ENCODE results near the gene UBA7. TPM values are rescaled to one million over a fixed set of nuclear protein-coding genes. Genes with fewer than 3 reads are reported as not detected.

UBA7 gene
- total and polyA plus RNA-seq, 2 of the 8 experiments (the other 6 are each of a cell fraction or from before 2014, with no cell fraction given) = 0.34 to 0.65 TPM

DNA sequence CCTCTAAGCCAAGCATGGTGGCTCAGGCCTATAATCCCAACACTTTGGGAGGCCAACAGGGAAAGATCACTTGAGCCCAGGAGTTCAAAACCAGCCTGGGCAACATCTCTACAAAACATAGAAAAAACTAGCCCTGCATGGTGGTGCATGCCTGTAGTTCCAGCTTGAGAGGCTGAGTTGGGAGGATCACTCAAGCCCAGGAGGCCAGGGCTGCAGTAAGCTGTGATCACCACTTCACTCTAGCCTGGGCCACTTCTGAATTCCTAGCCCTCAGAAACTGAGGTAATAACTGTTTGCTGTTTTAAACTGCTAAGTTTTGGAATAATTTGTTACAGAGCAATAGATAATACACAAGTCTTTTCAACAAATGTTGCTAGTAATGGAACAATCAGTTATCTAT, 43.8 kb downstream of the UBA7 start (continued):
- TF ChIP-seq, protein P1, sequence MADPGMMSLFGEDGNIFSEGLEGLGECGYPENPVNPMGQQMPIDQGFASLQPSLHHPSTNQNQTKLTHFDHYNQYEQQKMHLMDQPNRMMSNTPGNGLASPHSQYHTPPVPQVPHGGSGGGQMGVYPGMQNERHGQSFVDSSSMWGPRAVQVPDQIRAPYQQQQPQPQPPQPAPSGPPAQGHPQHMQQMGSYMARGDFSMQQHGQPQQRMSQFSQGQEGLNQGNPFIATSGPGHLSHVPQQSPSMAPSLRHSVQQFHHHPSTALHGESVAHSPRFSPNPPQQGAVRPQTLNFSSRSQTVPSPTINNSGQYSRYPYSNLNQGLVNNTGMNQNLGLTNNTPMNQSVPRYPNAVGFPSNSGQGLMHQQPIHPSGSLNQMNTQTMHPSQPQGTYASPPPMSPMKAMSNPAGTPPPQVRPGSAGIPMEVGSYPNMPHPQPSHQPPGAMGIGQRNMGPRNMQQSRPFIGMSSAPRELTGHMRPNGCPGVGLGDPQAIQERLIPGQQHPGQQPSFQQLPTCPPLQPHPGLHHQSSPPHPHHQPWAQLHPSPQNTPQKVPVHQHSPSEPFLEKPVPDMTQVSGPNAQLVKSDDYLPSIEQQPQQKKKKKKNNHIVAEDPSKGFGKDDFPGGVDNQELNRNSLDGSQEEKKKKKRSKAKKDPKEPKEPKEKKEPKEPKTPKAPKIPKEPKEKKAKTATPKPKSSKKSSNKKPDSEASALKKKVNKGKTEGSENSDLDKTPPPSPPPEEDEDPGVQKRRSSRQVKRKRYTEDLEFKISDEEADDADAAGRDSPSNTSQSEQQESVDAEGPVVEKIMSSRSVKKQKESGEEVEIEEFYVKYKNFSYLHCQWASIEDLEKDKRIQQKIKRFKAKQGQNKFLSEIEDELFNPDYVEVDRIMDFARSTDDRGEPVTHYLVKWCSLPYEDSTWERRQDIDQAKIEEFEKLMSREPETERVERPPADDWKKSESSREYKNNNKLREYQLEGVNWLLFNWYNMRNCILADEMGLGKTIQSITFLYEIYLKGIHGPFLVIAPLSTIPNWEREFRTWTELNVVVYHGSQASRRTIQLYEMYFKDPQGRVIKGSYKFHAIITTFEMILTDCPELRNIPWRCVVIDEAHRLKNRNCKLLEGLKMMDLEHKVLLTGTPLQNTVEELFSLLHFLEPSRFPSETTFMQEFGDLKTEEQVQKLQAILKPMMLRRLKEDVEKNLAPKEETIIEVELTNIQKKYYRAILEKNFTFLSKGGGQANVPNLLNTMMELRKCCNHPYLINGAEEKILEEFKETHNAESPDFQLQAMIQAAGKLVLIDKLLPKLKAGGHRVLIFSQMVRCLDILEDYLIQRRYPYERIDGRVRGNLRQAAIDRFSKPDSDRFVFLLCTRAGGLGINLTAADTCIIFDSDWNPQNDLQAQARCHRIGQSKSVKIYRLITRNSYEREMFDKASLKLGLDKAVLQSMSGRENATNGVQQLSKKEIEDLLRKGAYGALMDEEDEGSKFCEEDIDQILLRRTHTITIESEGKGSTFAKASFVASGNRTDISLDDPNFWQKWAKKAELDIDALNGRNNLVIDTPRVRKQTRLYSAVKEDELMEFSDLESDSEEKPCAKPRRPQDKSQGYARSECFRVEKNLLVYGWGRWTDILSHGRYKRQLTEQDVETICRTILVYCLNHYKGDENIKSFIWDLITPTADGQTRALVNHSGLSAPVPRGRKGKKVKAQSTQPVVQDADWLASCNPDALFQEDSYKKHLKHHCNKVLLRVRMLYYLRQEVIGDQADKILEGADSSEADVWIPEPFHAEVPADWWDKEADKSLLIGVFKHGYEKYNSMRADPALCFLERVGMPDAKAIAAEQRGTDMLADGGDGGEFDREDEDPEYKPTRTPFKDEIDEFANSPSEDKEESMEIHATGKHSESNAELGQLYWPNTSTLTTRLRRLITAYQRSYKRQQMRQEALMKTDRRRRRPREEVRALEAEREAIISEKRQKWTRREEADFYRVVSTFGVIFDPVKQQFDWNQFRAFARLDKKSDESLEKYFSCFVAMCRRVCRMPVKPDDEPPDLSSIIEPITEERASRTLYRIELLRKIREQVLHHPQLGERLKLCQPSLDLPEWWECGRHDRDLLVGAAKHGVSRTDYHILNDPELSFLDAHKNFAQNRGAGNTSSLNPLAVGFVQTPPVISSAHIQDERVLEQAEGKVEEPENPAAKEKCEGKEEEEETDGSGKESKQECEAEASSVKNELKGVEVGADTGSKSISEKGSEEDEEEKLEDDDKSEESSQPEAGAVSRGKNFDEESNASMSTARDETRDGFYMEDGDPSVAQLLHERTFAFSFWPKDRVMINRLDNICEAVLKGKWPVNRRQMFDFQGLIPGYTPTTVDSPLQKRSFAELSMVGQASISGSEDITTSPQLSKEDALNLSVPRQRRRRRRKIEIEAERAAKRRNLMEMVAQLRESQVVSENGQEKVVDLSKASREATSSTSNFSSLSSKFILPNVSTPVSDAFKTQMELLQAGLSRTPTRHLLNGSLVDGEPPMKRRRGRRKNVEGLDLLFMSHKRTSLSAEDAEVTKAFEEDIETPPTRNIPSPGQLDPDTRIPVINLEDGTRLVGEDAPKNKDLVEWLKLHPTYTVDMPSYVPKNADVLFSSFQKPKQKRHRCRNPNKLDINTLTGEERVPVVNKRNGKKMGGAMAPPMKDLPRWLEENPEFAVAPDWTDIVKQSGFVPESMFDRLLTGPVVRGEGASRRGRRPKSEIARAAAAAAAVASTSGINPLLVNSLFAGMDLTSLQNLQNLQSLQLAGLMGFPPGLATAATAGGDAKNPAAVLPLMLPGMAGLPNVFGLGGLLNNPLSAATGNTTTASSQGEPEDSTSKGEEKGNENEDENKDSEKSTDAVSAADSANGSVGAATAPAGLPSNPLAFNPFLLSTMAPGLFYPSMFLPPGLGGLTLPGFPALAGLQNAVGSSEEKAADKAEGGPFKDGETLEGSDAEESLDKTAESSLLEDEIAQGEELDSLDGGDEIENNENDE (IDR thresholded peaks at IDR 0.05; ENCODE audit: insufficient replicate concordance, low read length) = no peak
- no peak for TF ChIP-seq TAF7 (optimal IDR thresholded peaks at IDR 0.05; ENCODE audit: borderline replicate concordance, low read depth, low read length)
- TF ChIP-seq CREB1 (IDR thresholded peaks at IDR 0.05) = no peak
- TF ChIP-seq CTBP2 (IDR thresholded peaks at IDR 0.05; ENCODE audit: borderline replicate concordance, insufficient read depth, insufficient read length, low read length) = no peak
- no peak for TF ChIP-seq TAF1 (IDR thresholded peaks at IDR 0.05; ENCODE audit: low read depth, low read length)
- TF ChIP-seq SAP30 (IDR thresholded peaks at IDR 0.05; ENCODE audit: insufficient read depth, insufficient replicate concordance, low read length) = no peak
- TF ChIP-seq SIRT6 (IDR thresholded peaks at IDR 0.05; ENCODE audit: low read length) = no peak
- TF ChIP-seq ZNF274 (IDR thresholded peaks at IDR 0.05; ENCODE audit: borderline replicate concordance, extremely low read depth, low read length) = no peak
- TF ChIP-seq, protein P2, sequence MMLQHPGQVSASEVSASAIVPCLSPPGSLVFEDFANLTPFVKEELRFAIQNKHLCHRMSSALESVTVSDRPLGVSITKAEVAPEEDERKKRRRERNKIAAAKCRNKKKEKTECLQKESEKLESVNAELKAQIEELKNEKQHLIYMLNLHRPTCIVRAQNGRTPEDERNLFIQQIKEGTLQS (IDR thresholded peaks at IDR 0.05; ENCODE audit: insufficient read depth, low read depth, low read length) = no peak
- TF ChIP-seq GABPA (IDR thresholded peaks at IDR 0.05; ENCODE audit: borderline replicate concordance, insufficient read depth, low read length) = no peak
- TF ChIP-seq TEAD4 (IDR thresholded peaks at IDR 0.05; ENCODE audit: low read depth, low read length) = no peak
- TF ChIP-seq EGR1 (IDR thresholded peaks at IDR 0.05; ENCODE audit: borderline replicate concordance, low read depth, low read length) = no peak
